ENCODE results near the gene P3H4.
A peak's percentile ranks its signal among the peaks of the same experiment; 100 is the strongest.
"Not testable (repeated sequence)": the region's sequence is repeated elsewhere in the genome, so short reads cannot be mapped to it uniquely, and the experiment has no call there.

P3H4 gene

DNA sequence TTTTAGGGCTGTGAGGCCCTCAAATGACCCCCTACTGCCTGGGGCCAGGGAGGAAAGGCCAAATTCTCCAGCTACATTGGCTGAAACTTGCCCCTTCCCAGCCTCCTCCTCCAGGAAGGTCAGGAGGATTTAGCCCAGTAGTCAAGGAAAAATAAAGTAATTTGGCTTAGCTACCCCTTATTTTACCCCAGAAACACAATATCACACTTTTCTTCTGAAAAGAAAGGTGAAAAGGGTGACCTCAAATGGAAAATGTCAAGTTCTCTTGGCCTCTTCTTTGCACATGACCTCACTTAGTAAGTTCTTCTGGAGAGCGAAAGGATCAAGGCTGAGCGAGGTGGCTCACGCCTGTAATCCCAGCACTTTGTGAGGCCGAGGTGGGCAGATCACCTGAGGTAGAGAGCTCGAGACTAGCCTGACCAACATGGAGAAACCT, 17.2 kb downstream of the P3H4 start:
- DNase-seq (ENCODE audit: low spot score) = no peak

DNA sequence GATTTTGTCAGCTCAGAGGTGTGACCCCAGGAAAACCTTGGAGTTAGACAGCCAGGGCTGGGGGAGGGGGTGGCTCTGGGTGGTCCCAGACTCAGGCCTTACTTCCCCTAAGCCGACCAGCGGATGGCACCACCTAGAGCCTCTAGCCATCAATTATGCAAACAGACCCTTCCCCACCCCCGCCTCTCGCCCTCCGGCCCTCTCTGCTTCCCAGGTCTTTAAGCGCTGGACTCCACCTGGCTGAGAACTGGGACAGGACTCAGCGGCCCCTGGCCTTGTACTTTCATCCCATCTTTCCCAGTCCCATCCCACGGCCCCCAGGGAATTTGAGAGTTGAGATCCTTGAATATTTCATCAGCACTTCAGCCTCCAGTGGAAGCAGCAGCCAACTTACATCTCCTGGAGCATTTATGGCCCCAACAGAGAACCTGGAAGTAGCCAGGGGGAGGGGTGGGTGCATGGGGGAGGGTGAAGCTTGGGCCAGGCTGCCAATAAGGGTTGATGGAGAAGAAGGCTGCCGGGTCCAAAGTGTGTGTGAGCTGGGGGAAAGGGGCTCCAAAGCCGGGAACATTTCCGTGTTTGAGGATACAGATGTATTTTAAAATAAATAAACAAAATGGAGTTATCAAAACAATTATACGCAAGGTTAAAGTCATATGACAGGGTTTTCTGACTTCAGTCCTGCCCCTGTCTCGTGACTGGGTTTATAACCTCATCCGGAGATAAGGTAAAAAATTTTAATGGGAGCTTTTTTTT, 17.8 kb downstream of the P3H4 start:
- DNase-seq (ENCODE audit: low spot score) = no peak

GRCh38 chr17:41792845-41793783, 18.6 kb downstream of the P3H4 start:
- no peak for DNase-seq (ENCODE audit: low spot score)

- DNase-seq (ENCODE audit: low spot score) = no peak
These were observed 24.7 kb downstream of the P3H4 start for GRCh38 chr17:41787021-41787418.

DNA sequence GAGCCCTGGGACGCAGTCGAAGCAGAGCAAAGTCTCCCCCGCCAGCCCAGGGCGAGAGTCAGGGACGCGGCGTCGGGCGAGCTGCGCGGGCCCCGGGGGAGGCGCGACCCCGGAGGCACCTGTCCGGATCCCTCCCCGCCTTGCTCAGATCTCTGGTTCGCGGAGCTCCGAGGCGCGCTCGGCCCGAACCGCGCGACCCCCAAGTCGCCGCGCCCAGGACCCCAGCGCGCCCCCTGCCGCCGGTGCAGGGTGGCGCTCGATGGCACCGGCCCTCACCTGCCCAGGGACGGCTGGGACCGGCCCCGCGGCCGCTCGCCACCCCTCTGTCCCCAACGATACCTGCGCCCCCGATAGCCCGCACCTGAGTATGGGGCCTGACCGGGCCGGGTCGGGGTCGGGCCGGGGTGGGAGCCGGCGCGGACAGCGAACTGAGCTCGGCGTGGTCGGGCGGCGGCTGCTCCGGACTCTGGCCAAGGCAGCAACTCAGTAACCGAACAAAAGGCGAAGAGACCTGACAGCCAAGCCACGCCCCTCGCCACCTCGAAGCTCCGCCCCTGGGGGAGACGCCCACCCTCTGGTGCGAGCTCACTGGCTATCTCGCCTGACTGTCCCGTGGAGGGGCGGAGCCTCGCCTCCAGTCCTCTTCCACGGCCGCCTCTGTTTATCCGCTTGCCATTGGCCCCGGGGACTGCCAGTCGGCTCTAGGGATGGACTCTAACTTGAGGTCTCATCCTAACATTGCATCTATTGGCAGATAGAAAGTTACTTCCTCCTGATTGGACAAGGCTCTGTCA, 25.3 kb downstream of the P3H4 start, which contains the start of gene JUP:
TSS of gene JUP (minus strand) at position 485 of the 794 bp plus-strand sequence. CDS start 14,857 bp downstream, outside the sequence.
- DNase-seq (ENCODE audit: low spot score) = peak; percentile 99

GRCh38 chr17:41785859-41786226, 25.9 kb downstream of the P3H4 start:
- DNase-seq (ENCODE audit: low spot score) = peak; percentile 39

DNA sequence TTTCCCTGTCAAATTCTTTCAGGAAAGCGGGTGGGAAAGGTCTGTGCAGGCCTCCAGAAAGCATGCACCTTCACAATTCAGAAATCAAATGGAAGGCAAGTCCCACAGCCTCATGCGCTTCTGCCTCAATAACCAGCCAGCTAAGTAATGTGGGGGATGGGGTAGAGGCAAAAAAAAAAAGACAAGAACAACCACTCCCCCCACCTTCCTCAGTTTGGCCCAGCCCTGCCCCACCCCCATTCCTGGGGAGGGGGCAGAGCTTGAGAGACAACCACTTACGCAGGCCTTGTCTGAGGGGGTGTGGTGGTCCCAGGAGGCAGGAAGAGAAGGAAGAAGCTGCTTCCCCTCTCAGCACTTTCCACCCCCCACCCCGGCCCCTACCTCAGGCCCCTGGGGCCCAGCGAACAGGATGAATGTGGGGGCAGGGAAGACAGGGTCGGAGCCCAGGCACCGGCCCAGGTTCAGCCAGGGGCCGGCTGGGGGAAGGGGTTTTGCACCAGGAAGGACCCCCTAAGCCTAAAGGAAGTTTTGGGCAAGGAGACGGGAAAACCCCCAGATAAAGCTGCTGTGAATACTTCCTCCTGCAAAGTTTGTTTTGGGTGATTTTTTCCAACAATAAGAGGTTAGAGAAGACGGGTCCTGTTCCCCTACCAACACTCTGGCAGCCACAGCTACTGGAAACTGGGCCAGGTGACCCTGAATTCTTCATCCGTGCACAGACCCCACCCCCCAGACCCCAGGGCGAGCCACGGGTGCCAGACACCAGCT, 26.5 kb downstream of the P3H4 start:
- no peak for DNase-seq (ENCODE audit: low spot score)

GRCh38 chr17:41784207-41784744, 27.5 kb downstream of the P3H4 start:
- DNase-seq (ENCODE audit: low spot score) = no peak

DNA sequence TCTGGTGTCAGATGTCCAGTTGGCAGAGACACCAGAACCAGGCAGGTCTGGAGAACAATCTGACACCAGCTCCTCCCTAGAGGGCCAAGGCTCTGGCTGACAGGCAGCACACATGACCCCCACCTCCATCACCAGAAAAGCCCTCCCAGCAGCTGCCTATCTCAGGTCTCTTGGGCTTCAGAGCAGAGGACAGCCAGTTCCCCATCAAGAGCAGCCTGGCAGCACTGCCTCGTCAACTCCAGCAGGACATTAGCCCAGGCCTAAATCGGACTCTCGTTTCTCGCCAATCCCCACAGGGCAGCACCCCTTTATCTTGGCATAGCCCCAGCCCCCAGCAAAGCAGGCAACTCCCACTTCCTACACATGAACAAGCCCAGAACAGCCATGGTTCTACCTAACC, 29.6 kb downstream of the P3H4 start:
- DNase-seq (ENCODE audit: low spot score) = no peak

GRCh38 chr17:41781404-41782110, 30.2 kb downstream of the P3H4 start:
- no peak for DNase-seq (ENCODE audit: low spot score)

DNA sequence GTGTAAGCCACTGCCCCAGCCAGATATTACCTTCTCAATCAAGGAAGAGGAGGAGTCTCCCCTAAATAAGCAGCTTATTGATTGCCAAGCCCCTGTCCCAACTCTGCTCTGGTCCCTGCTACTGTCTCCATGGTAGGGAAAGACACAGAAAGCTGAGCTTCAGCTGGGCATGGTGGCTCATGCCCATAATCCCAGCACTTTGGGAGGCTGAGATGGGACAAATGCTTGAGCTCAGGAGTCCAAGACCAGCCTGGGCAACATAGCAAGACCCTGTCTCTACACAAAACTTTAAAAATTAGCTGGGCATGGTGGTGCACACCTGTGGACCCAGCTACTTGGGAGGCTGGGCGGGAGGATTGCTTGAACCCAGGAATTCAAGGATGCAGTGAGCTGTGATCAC, 31.8 kb downstream of the P3H4 start:
- DNase-seq (ENCODE audit: low spot score) = no peak

DNA sequence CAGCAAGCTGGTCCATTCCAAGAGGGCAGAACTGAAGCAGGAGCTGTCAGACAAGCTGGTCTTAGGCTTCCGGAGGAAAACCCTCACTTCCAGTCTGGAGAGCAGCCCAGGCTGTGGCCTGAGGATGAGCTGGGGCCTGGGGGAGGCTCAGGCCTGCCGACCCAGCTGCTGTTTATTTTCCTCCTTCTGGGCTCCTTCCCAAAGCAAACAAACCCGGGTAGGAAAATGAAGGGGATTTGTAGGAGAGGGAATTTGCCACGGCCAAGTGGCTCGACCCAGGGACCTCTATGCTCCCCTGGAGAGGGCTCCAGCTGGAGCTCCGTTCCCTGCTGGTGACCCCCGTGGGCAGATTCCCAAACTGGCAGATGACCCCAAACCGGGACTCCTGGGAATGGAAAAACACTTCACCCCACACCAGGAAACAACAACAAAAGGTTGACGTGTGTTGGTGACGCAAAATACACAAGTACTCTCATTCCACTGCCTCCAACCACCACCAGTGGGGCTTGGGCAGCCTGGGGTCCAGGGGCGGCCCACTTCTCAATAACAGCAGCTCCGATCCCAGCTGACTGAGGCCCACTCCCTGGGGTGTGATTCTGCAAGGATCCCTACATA, 34.1 kb downstream of the P3H4 start:
- peak; percentile 90 for DNase-seq (ENCODE audit: low spot score)

DNA sequence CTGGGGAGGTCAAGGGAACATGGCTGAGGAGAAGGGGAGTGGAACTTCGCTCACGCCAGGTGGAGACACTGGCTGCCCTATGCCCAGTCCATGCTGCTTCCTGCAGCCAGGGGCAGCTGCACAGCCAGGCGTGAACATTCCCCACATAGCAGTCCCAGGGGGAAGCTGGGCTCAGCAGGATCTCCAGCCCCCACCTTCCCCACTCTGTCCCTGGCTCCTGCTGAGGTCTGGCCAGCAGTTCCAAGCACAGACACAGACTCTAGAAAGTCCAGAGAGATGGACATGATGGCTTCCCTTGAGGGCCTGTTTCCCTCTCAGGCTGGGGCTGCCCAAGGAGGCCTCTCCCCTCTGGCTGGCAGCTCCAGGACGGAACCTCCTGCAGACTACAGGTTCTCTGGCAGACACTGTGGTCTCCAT, 34.6 kb downstream of the P3H4 start:
- DNase-seq (ENCODE audit: low spot score) = peak; percentile 37

GRCh38 chr17:41776262-41776900, 35.4 kb downstream of the P3H4 start:
- not testable (repeated sequence) for DNase-seq (ENCODE audit: low spot score)

DNA sequence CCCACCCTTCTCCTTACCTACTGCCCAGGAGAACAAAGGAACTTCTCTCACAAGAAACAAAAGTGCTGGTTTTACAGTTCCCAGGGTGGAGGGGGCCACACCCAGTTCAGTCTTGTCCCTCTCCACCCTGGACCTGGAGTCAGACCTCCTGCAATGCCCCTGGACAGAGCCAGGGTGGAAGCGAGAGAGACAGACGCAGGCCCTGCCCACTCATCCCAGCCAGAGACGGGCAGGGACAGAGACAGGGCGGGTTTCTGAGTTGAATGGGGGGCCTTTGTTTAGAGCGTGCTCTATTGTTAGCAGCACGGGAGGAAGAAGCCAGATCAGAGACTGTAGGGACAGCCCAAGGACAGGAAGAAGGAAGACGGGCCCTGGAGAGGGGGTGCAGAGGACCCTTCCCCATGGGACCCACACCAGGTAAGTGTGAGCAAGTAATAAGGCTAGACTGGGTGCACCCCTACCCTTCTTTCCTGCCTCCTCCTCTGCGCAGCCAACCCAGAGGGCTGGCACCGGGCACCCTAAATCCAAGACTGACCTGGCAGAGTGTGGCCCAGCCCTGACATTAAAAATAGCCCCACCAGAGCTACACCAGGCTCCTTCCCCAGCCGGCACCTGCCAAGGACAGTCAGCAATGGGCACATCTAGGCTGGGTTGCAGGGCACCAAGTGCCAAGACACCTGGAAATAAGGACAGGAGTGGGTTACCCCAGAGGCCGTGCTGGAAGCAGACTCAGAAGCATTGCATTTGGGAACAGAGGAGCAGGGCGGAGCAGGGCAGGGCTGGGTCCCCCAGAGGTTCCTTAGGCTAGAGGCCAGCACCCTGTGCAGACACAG, 36.1 kb downstream of the P3H4 start:
- DNase-seq (ENCODE audit: low spot score) = no peak

DNA sequence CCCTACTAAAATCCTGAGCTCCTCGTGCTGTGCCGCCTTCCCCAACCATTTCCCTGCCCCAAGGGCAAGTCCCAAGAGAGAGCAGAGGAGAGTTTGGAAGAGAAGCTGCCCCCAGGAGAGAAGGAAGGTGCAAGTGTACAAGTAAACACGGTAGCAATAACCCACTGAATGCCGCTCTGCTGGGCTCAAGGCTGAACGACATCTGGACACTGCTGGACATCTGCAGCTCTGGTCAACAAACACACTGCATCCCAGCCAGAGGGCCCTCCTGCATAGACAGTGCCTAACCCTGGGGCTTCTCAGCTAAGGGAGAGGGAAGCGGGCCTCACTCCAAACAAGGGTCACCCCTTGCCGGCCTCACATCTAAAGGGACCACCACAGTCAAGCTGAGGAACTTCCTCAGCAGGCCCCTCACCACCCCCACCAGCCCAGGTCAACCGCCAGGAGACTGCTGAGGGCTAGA, 38.0 kb downstream of the P3H4 start:
- no peak for DNase-seq (ENCODE audit: low spot score)

DNA sequence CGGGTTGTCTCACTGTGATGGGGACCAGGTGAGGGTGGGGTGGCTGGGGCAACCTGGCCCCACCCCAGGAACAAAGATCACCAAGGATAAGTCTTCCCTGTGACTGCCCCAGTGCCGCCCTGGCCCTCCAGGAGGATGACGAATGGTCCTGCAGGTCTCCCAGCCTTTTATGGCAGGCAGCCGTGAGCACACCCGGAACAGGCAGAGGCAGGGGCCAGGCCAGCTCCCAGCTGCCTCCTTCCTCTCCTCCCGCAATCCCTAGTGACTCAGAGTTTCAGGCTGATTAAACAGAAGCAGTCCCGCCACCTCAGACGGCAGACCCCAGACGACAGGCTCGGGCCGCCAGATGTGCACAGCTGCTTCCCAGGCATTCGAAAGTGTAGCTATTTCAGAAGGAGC, 38.6 kb downstream of the P3H4 start:
- DNase-seq (ENCODE audit: low spot score) = peak; percentile 83

DNA sequence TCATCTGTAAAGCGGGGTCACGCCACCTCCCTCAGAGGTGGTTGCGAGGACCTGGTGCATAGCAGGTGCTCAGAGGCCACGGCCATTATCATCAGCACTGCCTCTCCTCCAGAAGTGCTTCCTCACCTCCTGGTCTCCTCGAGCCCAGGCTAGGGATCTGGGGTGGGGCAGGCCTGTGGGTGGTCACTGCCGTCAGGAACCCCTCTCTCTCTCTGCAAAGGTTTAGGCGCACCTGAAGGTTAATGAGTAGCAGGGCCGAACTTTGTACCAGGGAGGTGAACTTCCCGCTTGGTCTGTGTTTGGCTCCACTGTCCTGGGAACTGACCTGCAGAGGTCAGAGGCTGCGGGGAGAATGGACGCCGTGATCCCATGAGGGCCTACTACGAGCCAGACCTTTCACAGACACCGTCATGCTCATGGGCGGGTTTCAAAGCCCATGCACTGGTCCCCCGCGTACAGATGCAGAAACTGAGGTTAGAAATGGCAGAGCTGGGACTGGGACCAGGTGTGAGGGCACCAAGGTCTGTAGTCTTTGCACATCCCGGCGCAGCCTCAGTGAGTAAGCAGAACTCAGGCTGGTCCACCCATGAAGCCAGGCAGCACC, 39.1 kb downstream of the P3H4 start:
- no peak for DNase-seq (ENCODE audit: low spot score)
